CD4-positive, alpha-beta T cell treated with Interleukin-2 at 100 ng/mL for 4 hours (primary cell): ENCODE measurements around the gene BACH2.
A peak's percentile ranks its signal among the peaks of the same experiment; 100 is the strongest.
"Not testable (repeated sequence)": the region's sequence is repeated elsewhere in the genome, so short reads cannot be mapped to it uniquely, and the experiment has no call there.

Experiments used
- DNase-seq: peaks from one replicate; pipeline ENCODE4 v3.0.0-alpha.2; 2020; ENCODE audit warnings: low spot score

BACH2 gene

GRCh38 chr6:90212274-90212673 is 84.4 kb downstream of the BACH2 start:
- DNase-seq = no peak

- DNase-seq = no peak
These were observed 87.1 kb downstream of the BACH2 start for GRCh38 chr6:90209527-90209926.

GRCh38 chr6:90208690-90209089 is 88.0 kb downstream of the BACH2 start:
- DNase-seq = not testable (repeated sequence)

- no peak for DNase-seq
These were observed 92.2 kb downstream of the BACH2 start for GRCh38 chr6:90204327-90205056.

GRCh38 chr6:90203672-90204071 is 93.0 kb downstream of the BACH2 start:
- no peak for DNase-seq

GRCh38 chr6:90202156-90202555 is 94.5 kb downstream of the BACH2 start:
- no peak for DNase-seq

- no peak for DNase-seq
These were observed 96.7 kb downstream of the BACH2 start for GRCh38 chr6:90199900-90200299.

- no peak for DNase-seq
These were observed 97.8 kb downstream of the BACH2 start for GRCh38 chr6:90198758-90199425.

- no peak for DNase-seq
These were observed 98.7 kb downstream of the BACH2 start for GRCh38 chr6:90197854-90198496.

- DNase-seq = no peak
These were observed 101.4 kb downstream of the BACH2 start for GRCh38 chr6:90195094-90195829.

- DNase-seq = no peak
These were observed 102.2 kb downstream of the BACH2 start for GRCh38 chr6:90194371-90194841.

GRCh38 chr6:90193359-90193758 is 103.3 kb downstream of the BACH2 start:
- no peak for DNase-seq

GRCh38 chr6:90192857-90193256 is 103.8 kb downstream of the BACH2 start:
- no peak for DNase-seq

GRCh38 chr6:90190752-90191395 is 105.8 kb downstream of the BACH2 start:
- no peak for DNase-seq

- DNase-seq = no peak
These were observed 106.5 kb downstream of the BACH2 start for GRCh38 chr6:90190131-90190530.

GRCh38 chr6:90187437-90188121 is 109.1 kb downstream of the BACH2 start:
- no peak for DNase-seq

GRCh38 chr6:90186637-90187371 is 109.8 kb downstream of the BACH2 start:
- DNase-seq = peak; percentile 38

- DNase-seq = no peak
These were observed 110.6 kb downstream of the BACH2 start for GRCh38 chr6:90186026-90186425.

GRCh38 chr6:90184334-90185298 is 112.0 kb downstream of the BACH2 start:
- DNase-seq = no peak
